Left lung (tissue), 10 donors: ENCODE measurements around the gene MAP3K7. TPM values are rescaled to one million over a fixed set of nuclear protein-coding genes. Genes with fewer than 3 reads are reported as not detected.
A peak's percentile ranks its signal among the peaks of the same experiment; 100 is the strongest.

Source experiments
- ATAC-seq: fragments of 200-7000 bp; cut with Tn5 transposase; one replicate; pipeline ENCODE4 v1.9.1; 2020; ENCODE audit warnings: moderate library complexity
- DNase-seq, 4 donors: peaks; one replicate each; pipeline ENCODE4 v3.0.0-alpha.2; 2013 to 2020
- H3K27ac ChIP-seq, 2 donors: fragments of 200-600 bp; sonication (generic) in 1 of 2; one replicate each; pipeline versions ENCODE4 v1.5.0 to v1.8.0; 2020 to 2021
- H3K27me3 ChIP-seq, 2 donors: fragments of 200-600 bp; sonication (generic) in 1 of 2; one replicate each; pipeline versions ENCODE4 v1.5.0 to v1.8.0; 2020 to 2021
- H3K36me3 ChIP-seq, 2 donors: fragments of 200-600 bp; sonication (generic) in 1 of 2; one replicate each; pipeline versions ENCODE4 v1.5.0 to v1.8.0; 2020 to 2021
- H3K4me1 ChIP-seq, 2 donors: fragments of 200-600 bp; one replicate each; pipeline ENCODE4 v1.8.0; 2021
- H3K4me3 ChIP-seq, 2 donors: fragments of 200-600 bp; sonication (generic) in 1 of 2; one replicate each; pipeline versions ENCODE4 v1.5.0 to v1.8.0; 2020 to 2021; ENCODE audit warnings: mild to moderate bottlenecking in 1 of 2
- H3K9me3 ChIP-seq, 2 donors: fragments of 200-600 bp; sonication (generic) in 1 of 2; one replicate each; pipeline versions ENCODE4 v1.5.0 to v1.8.0; 2020 to 2021
- CTCF ChIP-seq, 2 donors: fragments of 200-600 bp; sonication (generic) in 1 of 2; IDR thresholded peaks; one replicate each; pipeline versions ENCODE4 v1.5.0 to v1.8.0; 2021; ENCODE audit warnings: antibody characterized with exemption in 2 of 2
- intact Hi-C, 2 donors: fragments of 100-400 bp; cut with DNase I; formaldehyde crosslinking; loops; one replicate each; pipeline versions ENCODE4 v1.11.2 to v1.14.2; 2022
- polyA plus RNA-seq, 6 donors: library from polyadenylated mRNA; unstranded; fragments of 120-200 nt; gene quantifications; one replicate each; pipeline ENCODE4 v1.2.1, GENCODE V29; 2013; ENCODE audit not compliant: insufficient read length in 6 of 6
- total RNA-seq, 2 donors: library from RNA; stranded (reverse); fragmentation: NEBNext Ultra II Directional; extraction: Animal tissue kit (Norgen Biotek cat#: 25700); gene quantifications; one replicate each; pipeline ENCODE4 v1.2.1, GENCODE V29; 2021
- donor health status: DM: no; HTN: yes; CAD: no.
- donor health status: DM: no; HTN: no; CAD: no.

MAP3K7 gene
- total and polyA plus RNA-seq, 8 donors = 19.5 to 52.9 (median 45.8) TPM

DNA sequence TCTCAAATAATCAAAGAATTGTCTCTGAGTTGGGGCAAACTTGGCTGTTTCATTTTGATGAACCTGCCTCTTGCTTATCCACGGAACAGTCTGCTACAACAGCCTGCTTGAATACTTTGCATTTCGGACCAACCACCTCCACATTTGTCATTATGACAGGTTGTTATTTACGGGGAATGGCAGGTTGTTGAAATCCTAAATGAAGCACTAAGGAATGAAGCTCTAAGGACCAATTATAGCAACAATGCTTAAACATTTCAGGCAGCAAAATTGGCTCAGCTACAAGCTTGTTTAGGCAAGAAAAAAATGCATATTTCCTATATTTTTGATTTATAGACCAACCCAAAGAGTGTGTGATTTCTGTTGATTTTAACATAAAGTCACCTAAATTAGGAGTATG, 84.5 kb downstream of the MAP3K7 start:
- ATAC-seq (no peak), DNase-seq (no peak)
- no peak for TF ChIP-seq CTCF (IDR thresholded peaks at IDR 0.05)
- H3K4me3 ChIP-seq = no peak overlapping the region
- no peaks in the 10 kb centered on the region for H3K36me3 ChIP-seq
- no peaks in the 10 kb centered on the region for H3K9me3 ChIP-seq
- intact Hi-C loops = no loop called here
- no peaks in the 10 kb centered on the region for H3K4me1 ChIP-seq
- H3K27ac ChIP-seq = no peak overlapping the region
- no peaks in the 10 kb centered on the region for H3K27me3 ChIP-seq

DNA sequence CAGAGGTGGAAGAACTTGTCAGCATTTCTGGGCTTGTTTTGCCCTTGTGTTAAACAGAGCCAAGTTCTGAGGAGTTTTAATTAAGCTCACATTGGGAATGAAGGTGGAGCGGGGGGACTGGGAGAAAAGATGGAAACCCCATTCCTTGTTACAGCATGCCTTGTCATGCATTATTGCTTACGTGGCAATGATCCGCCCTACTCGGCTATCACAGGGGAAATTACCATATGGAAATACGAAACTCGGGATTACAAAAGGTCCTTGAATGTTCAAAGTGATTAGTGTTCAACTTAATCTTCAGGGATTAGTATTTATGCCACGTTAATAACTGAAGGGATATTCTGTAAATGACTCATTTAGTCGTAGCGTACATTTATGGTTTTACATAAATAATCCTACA, 86.4 kb downstream of the MAP3K7 start:
- no peak overlapping the region for H3K27ac ChIP-seq
- H3K36me3 ChIP-seq = no peaks in the 10 kb centered on the region
- no peak for TF ChIP-seq CTCF (IDR thresholded peaks at IDR 0.05)
- no peaks in the 10 kb centered on the region for H3K9me3 ChIP-seq
- H3K27me3 ChIP-seq = no peaks in the 10 kb centered on the region
- DNase-seq (no peak), ATAC-seq (no peak)
- no peaks in the 10 kb centered on the region for H3K4me1 ChIP-seq
- intact Hi-C loops = no loop called here
- no peak overlapping the region for H3K4me3 ChIP-seq

GRCh38 chr6:90497411-90497810, 89.5 kb downstream of the MAP3K7 start:
- H3K9me3 ChIP-seq = no peaks in the 10 kb centered on the region
- TF ChIP-seq CTCF (IDR thresholded peaks at IDR 0.05) = no peak
- no peak for ATAC-seq
- H3K27ac ChIP-seq = no peak overlapping the region
- H3K27me3 ChIP-seq = no peaks in the 10 kb centered on the region
- no peak for DNase-seq
- no peaks in the 10 kb centered on the region for H3K36me3 ChIP-seq
- no peaks in the 10 kb centered on the region for H3K4me1 ChIP-seq
- intact Hi-C loops = no loop called here
- no peak overlapping the region for H3K4me3 ChIP-seq

- no peaks in the 10 kb centered on the region for H3K9me3 ChIP-seq
- ATAC-seq (no peak), DNase-seq (peak in 1 of 4 donors; percentile 36)
- intact Hi-C loops = no loop called here
- TF ChIP-seq CTCF (IDR thresholded peaks at IDR 0.05) = no peak
- no peaks in the 10 kb centered on the region for H3K4me1 ChIP-seq
- no peaks in the 10 kb centered on the region for H3K27me3 ChIP-seq
- H3K4me3 ChIP-seq = no peak overlapping the region
- no peak overlapping the region for H3K27ac ChIP-seq
- H3K36me3 ChIP-seq = no peaks in the 10 kb centered on the region
These were observed 90.4 kb downstream of the MAP3K7 start for GRCh38 chr6:90496258-90497016.

DNA sequence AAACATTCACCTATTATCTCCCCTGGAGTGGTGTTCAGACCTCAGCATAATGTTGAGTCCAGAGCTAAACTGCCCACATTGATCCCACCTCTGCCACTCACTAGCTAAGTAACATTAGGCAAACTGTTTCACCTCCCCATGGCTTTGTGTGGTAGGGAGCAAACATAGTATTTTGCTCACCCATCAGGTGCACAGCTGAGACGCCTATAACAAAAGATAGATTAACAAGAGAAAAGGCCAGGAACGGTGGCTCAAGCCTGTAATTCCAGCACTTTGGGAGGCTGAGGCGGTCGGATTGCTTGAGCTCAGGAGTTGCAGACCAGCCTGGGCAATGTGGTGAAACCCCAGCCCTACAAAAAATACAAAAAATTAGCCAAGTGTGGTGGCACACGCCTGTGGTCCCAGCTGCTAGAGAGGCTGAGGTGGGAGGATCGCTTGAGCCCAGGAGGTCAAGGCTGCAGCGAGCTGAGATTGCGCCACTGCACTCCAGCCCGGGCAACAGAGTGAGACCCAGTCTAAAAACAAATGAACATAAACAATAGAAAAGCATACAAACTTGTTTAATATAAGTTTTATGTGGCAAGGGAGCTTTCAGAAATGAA, 91.6 kb downstream of the MAP3K7 start:
- no peak overlapping the region for H3K27ac ChIP-seq
- intact Hi-C loops = no loop called here
- H3K27me3 ChIP-seq = no peaks in the 10 kb centered on the region
- H3K4me3 ChIP-seq = no peak overlapping the region
- DNase-seq = peak in 1 of 4 donors; percentile 51
- no peaks in the 10 kb centered on the region for H3K4me1 ChIP-seq
- no peaks in the 10 kb centered on the region for H3K9me3 ChIP-seq
- H3K36me3 ChIP-seq = no peaks in the 10 kb centered on the region
- no peak for TF ChIP-seq CTCF (IDR thresholded peaks at IDR 0.05)
- ATAC-seq = no peak
